22Rv1 (cell line): ENCODE data around the gene ECE1.

Experiments
- CTCF ChIP-seq: fragments of 450-650 bp; IDR thresholded peaks from 2 replicates; pipeline ENCODE4 v1.5.1; 2017; ENCODE audit warnings: mild to moderate bottlenecking
- ZFX ChIP-seq: fragments of 450-650 bp; IDR thresholded peaks from 2 replicates; pipeline ENCODE4 v1.6.1; 2017; ENCODE audit warnings: antibody characterized with exemption, borderline replicate concordance

- TF ChIP-seq CTCF (no peak), ZFX (no peak)
Observed at GRCh38 chr1:21225065-21225464, 65.2 kb downstream of the ECE1 start.
